Activated CD4-positive, alpha-beta T cell treated with anti-CD3 and anti-CD28 coated beads for 48 hours (primary cell): ENCODE results near the gene MRPL20.
"Not testable (repeated sequence)": the region's sequence is repeated elsewhere in the genome, so short reads cannot be mapped to it uniquely, and the experiment has no call there.

Experiments
- DNase-seq: peaks from one replicate; pipeline ENCODE4 v3.0.0-alpha.2; 2020

MRPL20 gene

GRCh38 chr1:1403653-1404052, 3.4 kb downstream of the MRPL20 start:
- DNase-seq = no peak

- not testable (repeated sequence) for DNase-seq
Measured at GRCh38 chr1:1402901-1403392, 4.1 kb downstream of the MRPL20 start.

GRCh38 chr1:1402072-1402900, 4.8 kb downstream of the MRPL20 start:
- peak; percentile 75 for DNase-seq

GRCh38 chr1:1401457-1402010, 5.6 kb downstream of the MRPL20 start:
- DNase-seq = no peak

GRCh38 chr1:1400576-1401456, 6.3 kb downstream of the MRPL20 start:
- no peak for DNase-seq

- DNase-seq = peak; percentile 43
Measured at GRCh38 chr1:1399872-1400575, 7.1 kb downstream of the MRPL20 start.

- peak; percentile 100 for DNase-seq
Measured at GRCh38 chr1:1399187-1399871, 7.8 kb downstream of the MRPL20 start, which contains the start of gene CCNL2. Gene CCNL2 (minus strand): TSS chr1:1399335. CDS start chr1:1399306, 29 bp downstream.

GRCh38 chr1:1398677-1399186, 8.4 kb downstream of the MRPL20 start:
- DNase-seq = peak; percentile 28

GRCh38 chr1:1397839-1398523, 9.1 kb downstream of the MRPL20 start:
- no peak for DNase-seq

GRCh38 chr1:1395166-1395565, 11.9 kb downstream of the MRPL20 start:
- DNase-seq = no peak

GRCh38 chr1:1394116-1394515, 13.0 kb downstream of the MRPL20 start:
- DNase-seq = no peak

GRCh38 chr1:1393428-1393827, 13.7 kb downstream of the MRPL20 start:
- no peak for DNase-seq

- no peak for DNase-seq
Measured at GRCh38 chr1:1393014-1393413, 14.1 kb downstream of the MRPL20 start.

- no peak for DNase-seq
Measured at GRCh38 chr1:1391225-1391624, 15.9 kb downstream of the MRPL20 start.

GRCh38 chr1:1390675-1391074, 16.4 kb downstream of the MRPL20 start:
- no peak for DNase-seq

- no peak for DNase-seq
Measured at GRCh38 chr1:1388078-1388472, 19.0 kb downstream of the MRPL20 start.

- DNase-seq = no peak
Measured at GRCh38 chr1:1387098-1388077, 19.7 kb downstream of the MRPL20 start.

GRCh38 chr1:1385931-1386330, 21.2 kb downstream of the MRPL20 start:
- no peak for DNase-seq

GRCh38 chr1:1385339-1385738, 21.8 kb downstream of the MRPL20 start:
- not testable (repeated sequence) for DNase-seq

- no peak for DNase-seq
Measured at GRCh38 chr1:1381294-1381693, 25.8 kb downstream of the MRPL20 start.
